ENCODE results near the gene ITGB1. TPM values are rescaled to one million over a fixed set of nuclear protein-coding genes. Genes with fewer than 3 reads are reported as not detected.
"Not testable (repeated sequence)": the region's sequence is repeated elsewhere in the genome, so short reads cannot be mapped to it uniquely, and the experiment has no call there.

Gene ITGB1
- 715 TPM for total RNA-seq
- long read RNA-seq, transcript ITGB1-201 (16 exons, 3,640 nt) = major isoform, 142 of 507 reads
- long read RNA-seq, partial matches to known transcripts = 117 of 507 reads
- long read RNA-seq, other reads (novel, unspliced or antisense) = 245 of 507 reads

- intact Hi-C loops (cut with DNase I) = loop anchor here (2.0 to 5.0 kb wide), 2 partner anchors 46 to 581 kb away; no protein-coding TSS in a partner anchor
- peak; percentile 98 for DNase-seq (ENCODE audit: low spot score)
These were observed at the start of gene ITGB1 for GRCh38 chr10:32958085-32959005. Gene ITGB1 (minus strand): TSS chr10:32958230. CDS start chr10:32935558, 22,672 bp downstream.

- no peak for DNase-seq (ENCODE audit: low spot score)
- intact Hi-C loops (cut with DNase I) = loop anchor here (10.0 kb wide), 1 partner anchor 112 kb away; no protein-coding TSS in a partner anchor
These were observed 48.4 kb upstream of the ITGB1 start for GRCh38 chr10:33006342-33006887.

- intact Hi-C loops (cut with DNase I) = loop anchor here (2.0 to 10.0 kb wide), 3 partner anchors 23 to 111 kb away; partner anchors contain the start of gene ITGB1
These were observed 47.6 kb upstream of the ITGB1 start for GRCh38 chr10:33005322-33006301.

GRCh38 chr10:33001908-33002492 is 44.0 kb upstream of the ITGB1 start:
- intact Hi-C loops (cut with DNase I) = loop anchor here (10.0 kb wide), 1 partner anchor 107 kb away; no protein-coding TSS in a partner anchor

More at GRCh38 chr10:33005322-33006301, 47.6 kb upstream of the ITGB1 start:
- DNase-seq (ENCODE audit: low spot score) = peak; percentile 81

GRCh38 chr10:32998060-32998581 is 40.1 kb upstream of the ITGB1 start:
- intact Hi-C loops (cut with DNase I); DNase-seq (ENCODE audit: low spot score): not testable (repeated sequence)

More at GRCh38 chr10:33001908-33002492, 44.0 kb upstream of the ITGB1 start:
- no peak for DNase-seq (ENCODE audit: low spot score)

- intact Hi-C loops (cut with DNase I) = no loop called here
- no peak for DNase-seq (ENCODE audit: low spot score)
These were observed 37.7 kb upstream of the ITGB1 start for GRCh38 chr10:32995751-32996150.

- intact Hi-C loops (cut with DNase I) = no loop called here
- no peak for DNase-seq (ENCODE audit: low spot score)
These were observed 37.1 kb upstream of the ITGB1 start for GRCh38 chr10:32995066-32995622.

GRCh38 chr10:32994632-32995031 is 36.6 kb upstream of the ITGB1 start:
- not testable (repeated sequence) for DNase-seq (ENCODE audit: low spot score)

GRCh38 chr10:32992310-32992709 is 34.3 kb upstream of the ITGB1 start:
- DNase-seq (ENCODE audit: low spot score); intact Hi-C loops (cut with DNase I): not testable (repeated sequence)

More at GRCh38 chr10:32994632-32995031, 36.6 kb upstream of the ITGB1 start:
- intact Hi-C loops (cut with DNase I) = not testable (repeated sequence)

GRCh38 chr10:32990811-32991210 is 32.8 kb upstream of the ITGB1 start:
- intact Hi-C loops (cut with DNase I) = no loop called here
- DNase-seq (ENCODE audit: low spot score) = no peak

GRCh38 chr10:32988604-32989003 is 30.6 kb upstream of the ITGB1 start:
- intact Hi-C loops (cut with DNase I) = loop anchor here (10.0 kb wide), 1 partner anchor 544 kb away; the partner anchor contains the start of gene CCDC7
- no peak for DNase-seq (ENCODE audit: low spot score)

- DNase-seq (ENCODE audit: low spot score) = no peak
- intact Hi-C loops (cut with DNase I) = loop anchor here (10.0 kb wide), 1 partner anchor 542 kb away; the partner anchor contains the start of gene CCDC7
These were observed 29.1 kb upstream of the ITGB1 start for GRCh38 chr10:32987172-32987571.

- DNase-seq (ENCODE audit: low spot score) = no peak
- intact Hi-C loops (cut with DNase I) = loop anchor here (10.0 kb wide), 1 partner anchor 541 kb away; the partner anchor contains the start of gene CCDC7
These were observed 27.8 kb upstream of the ITGB1 start for GRCh38 chr10:32985775-32986350.

- no peak for DNase-seq (ENCODE audit: low spot score)
- intact Hi-C loops (cut with DNase I) = loop anchor here (10.0 kb wide), 1 partner anchor 541 kb away; the partner anchor contains the start of gene CCDC7
These were observed 27.3 kb upstream of the ITGB1 start for GRCh38 chr10:32985341-32985764.

- intact Hi-C loops (cut with DNase I) = loop anchor here (10.0 kb wide), 1 partner anchor 539 kb away; the partner anchor contains the start of gene CCDC7
- no peak for DNase-seq (ENCODE audit: low spot score)
These were observed 26.1 kb upstream of the ITGB1 start for GRCh38 chr10:32984003-32984600.
